ENCODE results near the gene MYH8.
A peak's percentile ranks its signal among the peaks of the same experiment; 100 is the strongest.

The MYH8 gene

GRCh38 chr17:10380631-10381408, 40.9 kb downstream of the MYH8 start:
- peak; percentile 5 for DNase-seq (ENCODE audit: low read depth)

- DNase-seq (ENCODE audit: low read depth), result no peak
Observed at GRCh38 chr17:10372906-10373305, 48.8 kb downstream of the MYH8 start, which contains the start of gene MYH13. TSS of gene MYH13 (minus strand) at chr17:10373006. CDS start at chr17:10364530, 8,476 bp downstream.

GRCh38 chr17:10370016-10370608, 51.6 kb downstream of the MYH8 start:
- DNase-seq (ENCODE audit: low read depth), result no peak

GRCh38 chr17:10369239-10369638, 52.5 kb downstream of the MYH8 start:
- no peak for DNase-seq (ENCODE audit: low read depth)

DNA sequence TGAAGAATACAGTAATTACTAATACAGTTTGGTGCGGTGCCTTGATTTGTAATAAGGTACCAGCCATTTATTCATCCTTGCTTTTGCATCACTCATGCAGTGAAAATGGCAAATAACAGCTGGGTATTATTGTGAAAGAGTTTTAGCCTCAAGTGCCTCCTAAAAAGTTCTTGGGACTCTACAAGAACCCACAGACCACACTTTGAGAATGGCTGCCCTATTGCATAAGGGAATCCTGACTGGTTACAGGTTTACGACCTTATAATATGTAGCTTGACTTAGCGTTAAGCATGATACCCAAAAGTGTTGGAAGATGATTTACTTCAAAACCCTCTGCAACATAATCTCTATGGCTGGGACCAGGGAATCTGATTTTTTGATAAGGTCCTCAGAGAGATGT, 53.2 kb downstream of the MYH8 start:
- DNase-seq (ENCODE audit: low read depth), result no peak

DNA sequence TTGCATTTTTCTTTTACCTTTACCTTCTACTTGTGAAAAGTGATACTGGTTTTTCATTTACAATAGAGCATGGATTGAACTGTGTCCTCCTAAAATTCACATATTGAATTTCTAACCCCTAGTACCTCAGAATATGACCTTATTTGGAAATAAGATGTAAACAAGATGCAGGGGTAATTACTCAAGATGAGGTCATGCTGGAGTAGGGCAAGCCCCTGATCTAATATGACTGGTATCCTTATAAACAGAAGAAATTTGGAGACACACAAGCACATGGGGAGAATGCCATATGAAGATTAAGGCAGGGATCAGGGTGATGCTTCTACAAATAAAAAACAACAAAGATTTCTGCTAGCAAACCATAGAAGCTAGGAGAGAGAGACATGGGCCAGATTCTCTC, 61.2 kb downstream of the MYH8 start:
- DNase-seq (ENCODE audit: low read depth), result no peak

DNA sequence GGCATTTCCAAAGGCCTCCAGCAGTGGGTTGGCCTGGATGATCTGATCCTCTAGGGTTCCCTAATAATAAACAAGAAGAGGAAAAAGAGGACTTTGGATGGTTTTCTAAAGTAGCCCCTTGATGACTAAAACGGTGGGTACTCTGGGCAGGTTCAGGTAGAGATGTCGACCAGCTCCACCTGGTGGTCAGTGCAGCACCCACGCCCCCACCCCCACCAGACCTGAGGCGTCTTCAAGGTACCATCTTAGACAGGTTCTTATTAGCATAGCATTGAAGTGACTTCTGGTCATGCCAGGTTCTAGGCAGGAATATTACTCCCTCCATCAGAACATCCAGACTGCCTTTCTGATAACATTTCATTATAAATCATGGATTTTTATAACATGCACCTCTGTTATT, 64.0 kb downstream of the MYH8 start:
- DNase-seq (ENCODE audit: low read depth), result no peak

GRCh38 chr17:10354651-10355050, 67.1 kb downstream of the MYH8 start:
- no peak for DNase-seq (ENCODE audit: low read depth)

DNA sequence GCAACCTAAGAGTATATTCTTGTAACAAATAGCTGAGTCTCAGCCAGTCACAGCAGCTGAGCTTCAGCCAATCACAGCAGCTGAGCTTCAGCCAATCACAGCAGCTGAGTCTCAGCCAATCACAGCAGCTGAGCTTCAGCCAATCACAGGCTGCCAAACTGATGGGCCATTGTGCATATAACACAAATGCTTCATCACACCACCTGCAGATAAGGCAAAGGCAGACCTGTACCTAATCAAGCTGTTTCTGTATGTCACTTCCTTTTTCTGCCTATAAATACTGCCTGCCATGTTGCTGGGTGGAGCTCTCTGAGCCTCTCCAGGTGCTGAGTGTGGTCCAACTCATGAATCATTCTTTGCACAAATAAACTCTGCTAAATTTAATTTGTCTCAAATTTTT, 68.9 kb downstream of the MYH8 start:
- no peak for DNase-seq (ENCODE audit: low read depth)

- no peak for DNase-seq (ENCODE audit: low read depth)
Observed at GRCh38 chr17:10349403-10349802, 72.3 kb downstream of the MYH8 start.

GRCh38 chr17:10344816-10345215, 76.9 kb downstream of the MYH8 start:
- no peak for DNase-seq (ENCODE audit: low read depth)

Measured in EH (cell line).